Measurements from ENCODE around the gene REC8.
"Not testable (repeated sequence)": the region's sequence is repeated elsewhere in the genome, so short reads cannot be mapped to it uniquely, and the experiment has no call there.

Gene REC8

GRCh38 chr14:24215495-24216344, 43.8 kb downstream of the REC8 start, which contains the start of gene MDP1:
MDP1 (minus strand) TSS chr14:24216066; CDS start chr14:24215955, 111 bp downstream.
- peak; percentile 79 for TF ChIP-seq CTCF (conservative IDR thresholded peaks at IDR 0.05)
- peak within 1 kb of the TSS; percentile 86 for H3K27ac ChIP-seq

- peak overlapping the region; percentile 86 for H3K27ac ChIP-seq
- no peak for TF ChIP-seq CTCF (conservative IDR thresholded peaks at IDR 0.05)
These were observed 44.4 kb downstream of the REC8 start for GRCh38 chr14:24216345-24216699.

- not testable (repeated sequence) for H3K27ac ChIP-seq
These were observed 45.0 kb downstream of the REC8 start for GRCh38 chr14:24216876-24217275.

DNA sequence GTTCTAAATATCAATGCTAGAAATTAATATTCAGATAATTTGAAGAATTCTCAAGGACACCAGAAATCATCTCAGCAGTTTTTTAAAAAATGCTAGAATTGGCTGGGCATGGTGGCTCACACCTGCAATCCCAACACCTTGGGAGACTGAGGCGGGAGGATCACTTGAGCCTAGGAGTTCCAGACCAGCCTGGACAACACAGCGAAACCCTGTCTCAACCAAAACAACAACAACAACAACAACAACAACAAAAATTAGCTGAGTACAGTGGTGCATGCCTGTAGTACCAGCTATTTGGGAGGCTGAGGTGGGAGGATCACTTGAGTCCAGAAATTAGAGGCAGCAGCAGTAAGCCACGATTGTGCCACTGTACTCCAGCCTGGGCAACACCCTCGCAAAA, 47.2 kb downstream of the REC8 start:
- no peak for TF ChIP-seq CTCF (conservative IDR thresholded peaks at IDR 0.05)
- H3K27ac ChIP-seq: no peak overlapping the region

DNA sequence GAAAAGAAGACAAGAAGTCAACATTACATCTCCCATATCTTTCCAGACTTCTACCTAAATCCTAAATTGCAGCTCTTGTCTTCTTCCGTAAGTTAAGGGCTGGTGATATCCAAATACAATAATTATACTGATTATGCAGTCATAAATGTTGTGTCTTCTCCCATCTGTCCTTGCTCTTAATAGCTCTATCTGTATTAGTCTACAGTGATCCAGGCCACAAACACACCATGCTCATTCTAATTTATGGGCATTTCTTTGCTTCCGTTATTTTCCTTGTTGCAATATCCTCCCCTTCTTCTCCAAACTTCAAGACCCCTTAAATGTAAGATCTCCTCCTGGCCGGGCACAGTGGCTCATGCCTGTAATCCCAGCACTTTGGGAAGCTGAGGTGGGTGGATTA, 47.6 kb downstream of the REC8 start:
- TF ChIP-seq CTCF (conservative IDR thresholded peaks at IDR 0.05): no peak
- no peak overlapping the region for H3K27ac ChIP-seq

GRCh38 chr14:24222987-24223386, 51.1 kb downstream of the REC8 start:
- not testable (repeated sequence) for H3K27ac ChIP-seq

DNA sequence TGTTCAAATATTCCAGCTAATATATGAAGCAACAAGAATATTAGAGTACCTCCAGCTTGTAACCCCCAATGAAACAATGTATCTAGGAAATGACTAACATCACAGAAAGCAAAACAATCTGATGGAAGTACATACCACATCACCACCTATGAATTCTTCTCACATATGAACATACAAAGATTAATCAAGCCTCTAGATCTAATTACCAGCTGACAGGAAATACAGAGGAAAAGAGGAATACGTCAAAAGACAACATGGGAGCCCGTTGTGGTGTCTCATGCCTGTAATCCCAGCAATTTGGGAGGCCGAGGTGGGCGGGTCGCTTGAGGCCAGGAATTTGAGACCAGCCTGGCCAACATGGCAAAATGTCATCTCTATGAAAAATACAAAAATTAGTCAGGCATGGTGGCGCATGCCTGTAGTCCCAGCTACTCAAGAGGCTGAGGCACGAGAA, 52.8 kb downstream of the REC8 start:
- no peak for TF ChIP-seq CTCF (conservative IDR thresholded peaks at IDR 0.05)
- no peak overlapping the region for H3K27ac ChIP-seq

DNA sequence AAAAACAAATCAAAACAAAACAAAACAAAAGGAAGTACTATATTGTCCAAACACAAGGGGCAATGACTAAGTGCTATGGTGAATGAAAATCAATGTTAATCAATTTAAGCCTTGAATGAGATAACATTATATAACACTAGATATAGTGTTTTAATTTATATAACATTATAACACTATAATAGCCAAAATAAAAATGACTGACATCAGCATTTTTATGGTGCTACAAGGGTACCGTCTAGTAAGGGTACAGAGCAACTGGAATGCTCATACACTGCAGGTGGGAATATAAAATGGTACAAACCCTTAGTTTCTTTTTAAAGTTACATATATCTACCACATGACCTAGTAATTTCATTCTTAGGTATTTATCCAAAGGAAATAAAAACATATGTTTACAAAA, 54.6 kb downstream of the REC8 start:
- TF ChIP-seq CTCF (conservative IDR thresholded peaks at IDR 0.05): no peak
- no peak overlapping the region for H3K27ac ChIP-seq

Measured in VCaP (cell line).